ENCODE data around the gene PNMA5.

GRCh38 chrX:152959626-152960025 lies 34.3 kb downstream of the PNMA5 start:
- TF ChIP-seq CTCF (conservative IDR thresholded peaks at IDR 0.05) (no peak), ZFX (IDR thresholded peaks at IDR 0.05) (no peak)
